Stimulated activated CD8-positive, alpha-beta memory T cell treated with anti-CD3 and anti-CD28 coated beads, Interleukin-12 subunit alpha, Interleukin-12 subunit beta, amount 100 ng/mL, for 4 hours (primary cell): ENCODE measurements around the gene DHCR7.
"Not testable (repeated sequence)": the region's sequence is repeated elsewhere in the genome, so short reads cannot be mapped to it uniquely, and the experiment has no call there.

Source experiments
- DNase-seq: peaks from one replicate; pipeline ENCODE4 v3.0.0-alpha.2; 2020; ENCODE audit warnings: low read depth

The DHCR7 gene

DNA sequence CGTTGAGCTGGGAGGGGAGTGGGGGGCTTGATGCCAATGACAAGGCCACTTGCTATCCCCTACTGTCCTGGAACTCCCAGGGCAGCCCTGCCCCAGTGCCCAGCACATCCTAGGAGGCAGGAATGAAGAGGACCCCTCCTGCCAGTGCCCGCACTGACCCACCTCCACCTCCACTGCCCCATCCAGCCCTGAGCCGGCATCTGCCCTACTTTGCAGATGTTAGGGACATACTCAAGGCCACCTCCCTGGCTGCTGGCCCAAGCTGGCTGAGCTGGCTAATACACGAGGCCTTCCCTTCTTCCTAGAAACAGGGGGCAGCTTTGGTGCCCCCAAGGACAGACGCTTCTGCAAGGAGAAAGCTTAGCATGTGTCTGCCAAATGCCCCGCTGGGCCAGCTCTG, 10.8 kb downstream of the DHCR7 start:
- DNase-seq: no peak

DNA sequence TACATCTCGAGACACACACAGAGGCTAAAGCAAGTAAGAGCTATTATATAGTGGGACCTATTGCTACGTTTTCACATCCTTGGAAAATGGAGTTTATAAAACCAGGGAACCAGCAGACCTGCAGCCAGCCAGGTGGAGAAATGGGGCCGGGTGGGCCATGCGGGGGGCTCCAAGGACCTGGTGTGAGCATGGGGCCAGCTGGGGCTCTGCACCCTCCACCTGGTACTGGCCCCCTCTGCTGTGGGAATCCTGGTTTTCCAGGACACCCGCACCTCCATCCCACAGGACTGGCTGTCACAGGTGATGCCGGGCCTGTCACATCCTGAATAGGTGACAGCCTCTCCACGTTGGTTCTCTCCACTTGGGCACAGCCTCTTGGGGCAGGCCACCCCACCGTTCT, 11.3 kb downstream of the DHCR7 start:
- no peak for DNase-seq

DNA sequence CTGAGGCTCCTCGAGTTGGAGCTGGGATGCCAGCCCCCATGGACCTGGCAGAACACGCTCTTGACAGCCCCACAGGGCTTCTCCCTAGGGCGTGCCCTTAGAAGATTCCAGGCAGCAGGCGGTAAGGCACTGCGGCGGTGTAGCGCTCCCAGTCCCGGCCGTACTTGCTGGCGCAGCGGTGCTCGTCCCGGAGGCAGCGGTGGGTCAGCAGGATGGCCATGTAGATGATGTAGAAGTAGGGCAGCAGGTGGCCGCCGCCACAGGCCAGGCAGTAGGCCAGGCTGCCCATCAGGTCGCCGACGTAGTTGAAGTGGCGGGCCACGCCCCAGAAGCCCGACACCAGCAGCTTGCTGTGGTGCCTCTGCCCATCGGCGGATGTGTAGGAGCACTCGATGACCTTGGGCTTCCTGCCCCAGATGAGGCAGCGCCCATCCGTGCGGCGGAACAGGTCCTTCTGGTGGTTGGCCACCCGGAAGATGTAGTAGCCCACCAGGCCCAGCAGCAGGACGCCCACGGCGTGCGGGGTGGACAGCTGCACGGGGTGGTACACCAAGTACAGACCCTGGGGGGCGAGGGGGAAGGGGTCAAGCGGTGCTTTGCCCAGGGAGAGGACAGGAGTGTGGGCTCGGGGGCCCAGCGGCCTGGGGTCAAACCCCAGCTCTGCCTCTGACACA, 12.8 kb downstream of the DHCR7 start:
- DNase-seq: no peak

DNA sequence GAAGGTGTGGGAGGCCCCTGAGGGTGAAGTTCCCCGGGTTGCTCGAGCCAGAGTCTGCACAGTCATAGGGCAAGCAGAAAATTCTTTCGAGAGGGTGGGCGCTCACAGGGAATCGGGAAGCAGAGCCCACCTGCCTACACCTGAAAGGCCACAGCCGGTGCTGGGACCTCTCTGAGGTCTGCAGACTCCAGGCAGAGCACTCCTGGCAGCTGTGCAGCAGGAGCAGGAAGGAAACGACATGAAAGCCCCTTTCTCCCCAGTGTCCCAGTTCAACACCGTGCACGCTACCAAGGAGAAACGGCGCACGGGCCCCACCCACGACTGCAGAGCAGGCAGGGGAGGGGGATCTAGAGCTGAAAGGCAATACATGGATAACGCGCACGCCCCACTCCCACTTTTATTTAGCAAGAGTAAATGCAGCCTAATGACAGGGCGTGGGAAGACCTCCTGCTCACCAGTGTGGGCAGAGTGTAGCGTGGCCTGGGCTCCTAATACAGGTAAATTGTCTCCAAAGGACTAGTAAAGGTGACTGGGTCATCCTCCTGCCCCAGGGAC, 13.5 kb downstream of the DHCR7 start:
- DNase-seq: no peak

DNA sequence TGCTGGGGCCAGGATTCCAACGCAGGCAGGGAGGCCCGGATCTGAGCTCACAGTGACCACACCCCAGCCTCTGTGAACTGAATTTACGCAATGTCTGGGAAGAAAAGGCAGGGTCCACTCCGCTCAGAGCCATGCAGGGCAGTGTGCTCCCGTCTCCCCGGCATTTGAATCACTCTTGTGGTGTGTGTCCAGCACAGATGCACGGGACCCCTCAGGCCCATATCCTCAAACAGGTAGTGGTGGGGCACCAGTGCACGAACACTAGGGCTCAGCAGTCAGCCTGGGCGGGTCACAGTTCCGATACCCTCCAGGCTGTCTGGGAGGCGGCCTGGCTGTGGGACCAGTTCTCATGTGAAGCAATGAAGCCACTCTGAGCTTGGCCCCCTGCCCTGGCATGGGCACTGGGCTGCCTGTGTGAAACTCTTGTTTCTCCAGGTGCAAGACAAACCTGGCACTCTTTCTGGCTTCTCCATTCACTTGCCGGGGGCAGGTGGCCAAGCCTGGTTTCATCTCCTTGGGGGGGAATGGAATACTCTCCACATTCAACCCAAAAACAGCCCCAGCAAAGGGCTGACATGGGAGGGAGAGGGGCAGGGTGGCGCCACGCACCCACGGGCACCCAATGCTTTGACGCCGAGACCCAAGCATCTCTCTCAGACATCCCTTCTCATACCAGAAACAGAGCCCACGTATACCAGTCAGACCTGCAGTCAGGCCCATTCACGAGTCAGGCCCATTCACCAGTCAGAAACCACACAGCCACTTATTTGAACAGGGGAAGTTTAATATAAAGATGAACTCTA, 14.3 kb downstream of the DHCR7 start:
- DNase-seq: no peak

DNA sequence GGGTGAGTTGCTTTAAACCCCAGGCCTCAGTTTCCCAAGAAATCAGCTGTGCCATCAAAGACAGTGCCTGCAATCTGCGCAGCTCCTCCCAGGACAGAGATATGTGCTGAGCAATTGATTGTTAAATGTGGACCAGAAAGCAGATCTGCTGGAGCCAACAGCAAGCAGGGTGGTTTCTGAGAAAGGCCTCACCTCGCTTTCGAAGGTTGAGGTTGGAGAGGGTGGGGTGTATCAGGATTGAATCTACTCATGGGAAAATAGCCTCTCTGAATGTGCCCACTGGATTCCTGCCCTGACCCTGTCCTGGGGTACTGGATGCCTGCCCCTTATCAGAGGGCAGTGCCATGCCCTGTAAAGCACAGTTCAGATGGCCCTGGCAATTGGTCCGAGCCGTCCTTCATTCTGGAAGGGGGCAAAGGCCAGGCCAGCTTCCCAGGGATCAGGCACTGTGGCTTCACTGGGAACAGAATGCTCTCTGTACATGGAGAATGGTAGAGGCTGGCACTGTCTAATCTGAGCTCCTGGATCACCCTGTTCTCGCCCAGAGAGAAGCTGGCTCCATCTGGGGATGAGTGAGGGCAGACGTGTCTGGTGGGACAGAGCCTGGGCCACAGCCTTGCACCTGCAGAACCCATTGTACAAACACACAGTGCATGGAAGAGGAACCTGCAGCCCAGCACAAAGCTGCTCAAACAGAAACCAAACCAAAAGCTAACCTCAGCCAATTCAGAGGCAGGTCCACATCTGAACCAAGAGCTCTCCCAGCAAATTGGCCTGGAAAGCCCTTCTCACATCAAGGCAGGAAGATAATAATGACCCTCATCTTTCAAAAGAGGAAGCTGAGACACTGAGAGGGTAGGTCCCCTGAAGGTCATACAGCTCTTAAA, 15.2 kb downstream of the DHCR7 start:
- no peak for DNase-seq

DNA sequence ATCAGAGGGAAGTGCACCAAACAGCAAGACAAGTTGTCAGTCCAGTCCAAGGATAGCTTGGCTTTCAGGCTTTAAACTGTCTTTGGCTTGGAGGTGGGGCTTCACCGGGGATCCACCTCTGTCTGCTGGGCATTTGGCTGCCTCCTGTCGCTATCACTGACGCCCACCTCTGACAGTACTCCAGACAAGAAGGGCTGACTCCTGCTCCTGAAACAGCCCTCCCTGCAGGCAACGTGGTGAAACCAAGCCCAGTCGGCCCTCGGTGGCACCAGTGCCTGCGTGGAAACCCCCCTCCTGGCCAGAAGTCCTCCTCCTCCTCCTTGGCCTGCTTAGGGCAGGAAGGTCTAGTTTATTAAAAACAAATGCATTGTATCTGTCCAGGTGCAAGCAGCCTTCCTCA, 16.9 kb downstream of the DHCR7 start:
- DNase-seq: no peak

DNA sequence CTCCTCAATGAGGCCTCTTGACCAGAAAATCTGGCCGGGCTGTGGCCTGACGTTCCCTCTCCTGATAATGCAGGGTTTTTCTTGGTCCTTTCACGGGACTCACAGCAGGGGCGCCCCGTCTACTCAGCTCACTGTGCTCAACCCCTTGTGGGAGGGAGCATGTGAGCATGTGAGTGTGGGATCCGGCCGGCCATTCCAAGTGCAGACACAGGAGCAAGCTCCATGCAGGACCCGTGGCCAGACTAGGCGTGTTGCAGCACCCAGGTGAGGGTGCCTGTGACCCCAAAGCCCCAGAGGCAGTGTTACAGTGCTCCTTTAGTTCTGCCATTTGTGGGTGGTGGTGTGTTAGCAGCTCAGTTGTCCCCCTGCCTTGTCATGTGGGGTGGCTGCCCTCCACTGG, 18.0 kb downstream of the DHCR7 start:
- no peak for DNase-seq

DNA sequence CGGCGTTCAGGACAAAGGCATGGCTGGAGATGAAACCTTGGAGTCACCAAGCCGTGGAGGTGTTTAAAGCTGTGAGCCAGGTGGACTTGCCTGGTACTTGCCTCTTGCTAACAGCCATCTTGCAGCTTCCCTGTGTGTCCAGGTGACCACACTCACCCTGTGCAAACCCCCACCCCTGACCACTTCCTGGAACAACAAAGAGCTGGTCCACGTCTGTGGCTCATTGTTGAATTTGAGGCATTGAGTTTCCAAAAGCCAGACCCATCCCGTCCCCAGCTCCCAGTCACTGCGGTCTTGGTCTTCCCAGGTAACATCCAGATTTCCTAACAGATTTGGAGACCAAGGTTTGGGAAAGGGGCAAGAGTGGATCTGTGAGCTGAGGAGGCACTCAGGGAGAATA, 18.5 kb downstream of the DHCR7 start:
- no peak for DNase-seq

DNA sequence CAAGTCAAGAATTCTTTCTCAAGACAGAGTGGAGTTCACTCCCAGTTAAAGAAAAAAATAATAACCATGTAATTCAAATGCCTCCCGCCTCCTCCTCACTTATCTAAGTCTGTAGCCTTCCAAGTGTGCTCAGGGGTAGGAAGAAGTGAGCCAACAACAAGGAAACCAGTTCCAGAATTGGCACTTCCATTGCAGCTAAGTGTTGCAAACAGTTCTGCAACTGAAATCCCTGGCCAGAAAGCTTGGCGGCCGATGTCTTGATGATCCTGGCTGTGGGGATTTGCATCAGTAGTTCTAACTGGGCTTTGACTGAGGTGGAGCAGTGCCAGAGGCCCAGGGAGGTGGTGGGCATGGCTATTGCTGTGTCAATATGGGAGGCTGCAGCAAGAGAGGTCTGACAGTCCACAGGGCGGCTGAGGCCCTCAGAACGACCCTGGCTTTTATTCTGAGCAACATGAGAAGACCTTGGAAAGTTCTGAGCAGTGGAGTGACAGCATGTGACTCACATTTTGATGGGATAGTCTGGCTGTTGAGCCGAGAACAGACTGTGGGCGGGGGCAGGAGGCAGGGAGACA, 19.2 kb downstream of the DHCR7 start:
- DNase-seq: no peak

DNA sequence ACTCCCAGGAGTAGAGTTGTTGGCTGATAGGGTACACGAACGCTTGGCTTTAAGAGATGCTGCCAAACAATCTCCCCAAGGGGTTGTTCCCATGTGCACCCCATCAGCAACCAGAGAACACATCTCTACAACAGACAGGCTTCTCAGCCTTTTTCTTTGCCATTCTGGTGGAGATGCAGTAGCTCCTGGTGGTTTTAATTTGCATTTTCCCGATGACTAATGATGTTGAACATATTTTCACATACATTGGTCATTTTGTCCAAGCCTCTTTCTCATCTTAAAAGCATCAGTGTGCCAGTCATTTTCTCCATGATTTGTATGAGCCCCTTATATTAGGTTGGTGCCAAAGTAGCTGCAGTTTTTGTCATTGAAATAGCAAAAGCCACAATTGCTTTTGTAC, 21.8 kb downstream of the DHCR7 start:
- DNase-seq: no peak

DNA sequence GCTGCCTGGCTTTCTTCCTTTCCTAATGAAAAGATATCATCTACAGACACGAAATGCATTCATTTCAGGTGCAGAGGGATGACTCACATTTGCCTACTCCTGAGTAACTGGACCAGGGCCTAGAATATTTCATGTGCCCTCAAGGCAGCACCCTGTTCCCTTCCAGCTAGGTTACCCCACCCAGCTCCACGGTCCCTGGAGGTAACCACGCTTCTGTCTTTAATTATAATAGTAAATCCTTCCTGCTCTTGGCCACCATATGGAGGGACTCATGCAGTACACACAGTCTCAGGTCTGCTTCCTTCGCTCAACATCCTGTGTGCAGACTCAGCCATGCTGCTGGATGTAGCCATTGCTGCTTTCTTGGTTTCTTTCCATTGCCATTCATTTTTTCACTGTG, 22.3 kb downstream of the DHCR7 start:
- DNase-seq: no peak

DNA sequence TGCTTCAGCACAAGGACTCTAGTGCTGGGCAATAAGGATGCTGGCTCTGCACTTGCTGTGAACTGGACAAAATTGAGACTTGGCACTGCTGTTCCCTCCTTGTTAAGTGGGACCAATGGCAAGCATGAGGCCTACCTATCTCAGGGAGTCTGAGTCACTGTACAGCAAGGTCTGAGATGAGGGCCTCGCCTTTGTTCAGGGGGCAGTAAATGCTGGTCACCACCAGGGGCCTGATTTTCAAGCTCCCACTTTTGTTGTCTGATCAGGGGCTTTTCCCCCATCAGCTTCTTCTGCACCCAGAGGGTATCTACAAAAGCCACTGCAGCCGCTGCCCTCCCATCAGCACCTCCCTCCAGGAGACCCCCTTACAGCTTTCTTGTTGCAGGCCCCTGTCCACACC, 22.8 kb downstream of the DHCR7 start:
- DNase-seq: no peak

DNA sequence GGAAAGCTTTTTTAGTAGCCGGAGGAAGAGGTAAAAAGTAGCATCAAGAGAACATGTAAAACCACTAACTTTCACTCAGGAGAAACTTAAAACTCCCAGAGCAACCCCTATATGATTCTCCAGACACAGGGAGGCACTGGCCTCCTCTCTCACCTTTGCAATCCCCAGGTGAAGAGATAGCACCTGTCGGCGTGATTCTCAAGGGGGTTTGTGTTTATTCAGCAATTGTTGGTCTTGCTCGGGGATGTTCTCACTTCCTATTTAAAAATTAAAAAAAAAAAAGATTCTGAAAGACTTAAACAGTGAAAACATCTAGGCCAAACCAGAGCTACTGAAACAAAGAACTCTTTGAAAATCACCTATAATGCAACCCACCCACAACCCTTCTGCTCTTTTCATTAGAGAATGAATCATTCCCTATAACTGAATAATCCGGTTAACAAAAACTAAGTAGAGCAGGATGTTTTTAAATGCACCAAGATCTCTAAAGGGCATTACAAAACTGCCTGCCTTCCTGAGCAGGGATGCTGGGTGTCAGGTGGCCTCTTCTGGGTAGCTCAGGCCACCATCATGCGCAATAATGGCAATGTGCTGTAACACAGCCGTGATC, 24.9 kb downstream of the DHCR7 start:
- DNase-seq: no peak

DNA sequence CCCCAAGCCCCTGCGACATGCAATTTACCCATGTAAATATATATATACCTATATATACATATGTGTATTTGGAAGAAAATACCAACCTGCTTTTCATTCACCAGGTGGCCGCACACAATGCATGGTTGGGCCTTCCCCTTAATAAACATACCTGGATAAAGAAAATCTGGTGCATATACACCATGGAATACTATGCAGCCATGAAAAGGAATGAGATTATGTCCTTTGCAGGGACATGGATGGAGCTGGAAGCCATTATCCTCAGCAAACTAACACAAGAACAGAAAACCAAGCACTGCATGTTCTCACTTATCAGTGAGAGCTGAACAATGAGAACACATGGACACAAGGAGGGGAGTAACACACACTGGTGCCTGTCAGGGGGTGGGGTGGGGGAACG, 25.9 kb downstream of the DHCR7 start:
- not testable (repeated sequence) for DNase-seq

DNA sequence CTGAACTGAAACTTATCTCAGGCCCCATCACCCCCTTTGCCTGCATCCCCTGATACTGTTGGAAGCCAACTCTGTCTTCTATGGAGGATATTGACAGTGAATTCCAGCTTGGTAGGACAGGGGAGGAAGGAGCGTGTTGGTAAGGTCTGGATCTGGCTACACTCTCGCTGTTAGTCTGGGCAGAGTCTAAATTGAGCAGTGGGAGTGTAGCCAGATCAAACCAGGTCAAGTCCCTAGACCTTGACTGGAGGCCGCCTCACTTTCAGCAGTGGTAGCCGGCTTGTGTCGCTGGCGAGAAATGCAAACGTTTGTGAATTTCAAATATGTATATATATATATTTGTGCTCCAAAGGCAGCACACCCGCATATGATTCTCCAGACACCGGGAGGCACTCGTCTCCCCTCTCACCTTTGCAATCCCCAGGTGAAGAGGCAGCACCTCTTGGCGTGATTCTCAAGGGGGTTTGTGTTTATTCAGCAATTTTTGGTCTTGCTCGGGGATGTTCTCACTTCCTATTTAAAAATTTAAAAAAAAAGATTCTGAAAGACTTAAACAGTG, 26.7 kb downstream of the DHCR7 start:
- DNase-seq: no peak

DNA sequence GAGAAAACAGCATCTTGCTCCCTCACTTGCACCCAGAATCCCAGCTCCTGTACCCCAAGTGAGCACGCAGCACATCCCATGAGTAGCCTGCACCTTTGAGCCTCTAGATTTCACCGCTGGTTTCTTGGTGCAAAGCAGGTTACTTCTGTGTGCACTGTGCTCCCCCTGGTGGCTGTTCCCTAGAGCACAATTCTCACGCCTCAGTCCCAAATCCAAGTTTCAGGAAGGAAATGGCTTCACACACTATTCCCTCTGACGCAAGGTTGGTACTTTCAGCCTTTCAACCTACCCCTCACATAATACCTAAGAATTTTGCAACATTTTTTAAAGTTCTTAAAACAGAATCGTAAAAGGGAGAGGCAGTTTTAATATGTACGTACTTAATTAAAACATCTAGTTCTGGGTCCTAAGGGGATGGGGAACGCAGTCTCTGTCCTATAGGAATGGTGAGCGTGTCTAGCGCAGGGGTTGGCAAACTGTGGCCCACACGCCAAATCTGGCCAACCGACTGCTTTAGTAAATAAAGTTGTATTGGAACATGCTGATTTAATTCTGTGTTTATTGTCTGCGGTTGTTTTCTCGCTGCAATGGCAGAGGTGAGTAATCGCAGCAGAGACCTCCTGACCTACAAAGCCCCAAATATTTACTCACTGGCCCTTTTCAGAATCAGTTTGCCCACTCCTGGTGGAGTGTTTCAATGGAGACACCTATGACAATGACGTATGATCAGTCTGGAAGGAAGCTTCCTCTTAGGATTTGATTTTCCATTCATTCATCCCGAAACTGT, 27.5 kb downstream of the DHCR7 start:
- DNase-seq: no peak

DNA sequence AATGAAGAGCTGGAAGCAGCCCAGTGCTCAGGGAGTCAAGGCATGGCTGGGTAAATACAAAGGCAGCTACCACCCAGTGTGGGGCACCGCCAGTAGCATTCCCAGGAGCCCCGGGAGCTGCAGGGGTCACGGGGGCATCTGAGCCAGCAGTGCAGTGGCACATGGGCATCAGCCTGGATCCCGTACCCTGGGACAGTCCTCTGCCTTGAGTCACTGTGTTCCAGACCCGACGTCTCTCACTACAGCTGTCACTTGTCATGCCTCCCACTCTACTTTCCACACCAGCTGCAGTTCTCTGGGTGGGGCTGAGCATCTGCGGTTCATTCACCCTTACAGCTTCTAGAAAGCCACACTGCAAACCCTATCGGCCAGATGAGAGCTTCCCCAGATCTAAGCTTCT, 29.6 kb downstream of the DHCR7 start:
- no peak for DNase-seq

DNA sequence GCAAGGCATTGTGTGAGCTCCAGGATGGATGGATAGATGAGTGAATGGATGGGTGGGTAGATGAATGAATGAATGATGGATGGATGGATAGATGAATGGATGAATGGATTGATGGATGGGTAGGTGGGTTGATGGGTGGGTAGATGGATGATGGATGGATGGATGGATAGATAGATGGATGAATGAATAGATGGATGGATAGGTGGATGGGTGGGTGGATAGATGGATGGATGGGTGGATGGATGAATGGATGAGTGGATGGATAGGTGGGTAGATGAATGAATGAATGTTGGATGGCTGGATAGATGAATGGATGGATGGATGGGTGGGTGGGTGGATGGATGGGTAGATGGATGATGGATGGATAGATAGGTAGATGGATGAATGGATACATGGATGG, 33.5 kb downstream of the DHCR7 start:
- no peak for DNase-seq

DNA sequence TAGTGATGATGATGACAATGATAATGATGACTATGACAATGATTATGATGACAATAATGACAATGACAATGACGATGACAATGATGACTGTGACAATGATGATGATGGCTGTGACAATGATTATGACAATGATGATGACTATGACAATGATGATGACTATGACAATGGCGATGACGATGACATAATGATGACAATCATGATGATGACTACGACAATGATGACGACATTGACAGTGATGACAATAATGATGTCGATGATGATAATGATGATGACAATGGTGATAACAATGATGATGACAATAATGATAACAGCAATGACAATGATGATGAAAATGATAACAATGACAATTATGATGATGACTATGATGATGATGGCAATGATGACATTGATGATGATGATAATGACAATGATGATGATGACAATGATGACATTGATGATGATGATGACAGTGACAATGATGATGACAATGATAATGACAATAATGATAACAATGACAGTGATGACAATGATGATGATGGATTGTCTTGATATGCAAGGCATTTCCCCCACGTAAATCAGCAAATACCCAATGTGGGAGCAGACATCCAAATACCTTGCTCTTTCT, 37.7 kb downstream of the DHCR7 start:
- DNase-seq: no peak
